ENCODE measurements around the gene BAK1. TPM values are rescaled to one million over a fixed set of nuclear protein-coding genes. Genes with fewer than 3 reads are reported as not detected.
A peak's percentile ranks its signal among the peaks of the same experiment; 100 is the strongest.

Gene BAK1
- total RNA-seq, 1 experiment from 2014 or later, result 40.0 TPM

GRCh38 chr6:33610067-33610466 lies 30.0 kb upstream of the BAK1 start:
- Histone ChIP-seq H2BK120ac (ENCODE audit: low read depth, low read length, poor library complexity, severe bottlenecking) (no peak overlapping the region), H2AFZ (ENCODE audit: low read length) (no peak overlapping the region), H3K4me2 (ENCODE audit: insufficient read depth, insufficient read length, low read length) (no peak overlapping the region)

More at GRCh38 chr6:33610067-33610466, 30.0 kb upstream of the BAK1 start:
- WGBS (ENCODE audit: extremely low coverage, insufficient read length, low lambda C conversion rate), result no CpG with 5 or more reads among the region's 4 CpGs
- H3K23ac ChIP-seq (ENCODE audit: insufficient read length, low read depth, low read length), result no peak overlapping the region
- no peaks in the 10 kb centered on the region for H3K79me1 ChIP-seq (ENCODE audit: insufficient read depth, low read depth, low read length, poor library complexity, severe bottlenecking)
- Mint-ChIP-seq H3K4me1 (peaks cover 41 to 61% of the 10 kb centered on the region in 2 experiments), H3K27ac (no peak overlapping the region; a peak in 1 of 7 replicates), H3K9me3 (peaks cover 4 to 8% of the 10 kb centered on the region in 2 experiments), H3K4me3 (peak overlapping the region in 1 of 2 experiments; percentile 49; a peak in 1 of 5 replicates), H3K27me3 (ENCODE audit: low read depth) (peaks cover 19% of the 10 kb centered on the region), H3K36me3 (ENCODE audit: insufficient read depth in 1 of 3, low read depth in 3 of 3) (peaks cover 0 to 4% (median 2%) of the 10 kb centered on the region in 3 experiments; a peak in 3 of 7 replicates)
- peaks cover 8% of the 10 kb centered on the region; the same call in 1 of the 2 replicates for H3K4me1 ChIP-seq (ENCODE audit: insufficient read depth, low read length)
- no peak overlapping the region for H2AK5ac ChIP-seq (ENCODE audit: insufficient read length, low read length)
- H3T11ph ChIP-seq (ENCODE audit: low read length), result no peak overlapping the region
- no peak overlapping the region for H3K9ac ChIP-seq (ENCODE audit: extremely low read depth, insufficient read length, low read length)
- no peaks in the 10 kb centered on the region for H3K27me3 ChIP-seq (ENCODE audit: insufficient read depth, low read length)
- H3K27ac ChIP-seq (ENCODE audit: insufficient read length, low read depth, low read length), result no peak overlapping the region
- H4K8ac ChIP-seq (replicated peaks; ENCODE audit: insufficient read length, low read depth, low read length), result no peak overlapping the region
- no peak overlapping the region for H2BK5ac ChIP-seq (ENCODE audit: insufficient read length, low read length)
- H3K23me2 ChIP-seq (ENCODE audit: insufficient read length, low read depth, low read length, poor library complexity, severe bottlenecking), result no peaks in the 10 kb centered on the region
- no peak overlapping the region for H4K91ac ChIP-seq (ENCODE audit: insufficient read length, low read depth, low read length)
- no peak overlapping the region for H3K18ac ChIP-seq (ENCODE audit: insufficient read length, low read depth, low read length)
- no peak overlapping the region for H4K5ac ChIP-seq (ENCODE audit: insufficient read length, low read depth, low read length)
- no peak overlapping the region for H3K56ac ChIP-seq (ENCODE audit: insufficient read length, low read depth, low read length)
- H3K14ac ChIP-seq (ENCODE audit: insufficient read depth, low read length), result peak overlapping the region; percentile 10; the same call in 1 of the 2 replicates
- H3K9me3 ChIP-seq (ENCODE audit: control insufficient read depth, low read depth, low read length), result no peaks in the 10 kb centered on the region
- no peak overlapping the region for H3K4ac ChIP-seq (ENCODE audit: low read depth, low read length)
- no peak for DNase-seq
- H2BK20ac ChIP-seq (ENCODE audit: low read depth, low read length, poor library complexity, severe bottlenecking), result no peak overlapping the region
- no peak for TF ChIP-seq CTCF (conservative IDR thresholded peaks at IDR 0.05)
- H2BK15ac ChIP-seq (ENCODE audit: low read depth, low read length), result no peak overlapping the region
- no peak overlapping the region for H2BK12ac ChIP-seq (ENCODE audit: insufficient read length, low read depth, low read length)
- no peaks in the 10 kb centered on the region for H3K79me2 ChIP-seq (ENCODE audit: insufficient read depth, low read length)
- H4K20me1 ChIP-seq (ENCODE audit: control insufficient read depth, insufficient read depth, insufficient read length), result no peaks in the 10 kb centered on the region
